HG03039 (cell line): Measurements from ENCODE around the gene VEZF1.

Experiments used
- ATAC-seq: cut with Tn5 transposase; IDR thresholded peaks from one replicate; pipeline ENCODE4 v1.9.1; 2021; ENCODE audit warnings: mild to moderate bottlenecking, moderate library complexity; ENCODE audit not compliant: unreplicated experiment

The VEZF1 gene

GRCh38 chr17:57999010-57999495 is 11.0 kb upstream of the VEZF1 start:
- ATAC-seq = no peak

- ATAC-seq = no peak
These were observed 9.2 kb upstream of the VEZF1 start for GRCh38 chr17:57997085-57997809.

- no peak for ATAC-seq
These were observed 7.3 kb upstream of the VEZF1 start for GRCh38 chr17:57995076-57995956.

- no peak for ATAC-seq
These were observed 6.4 kb upstream of the VEZF1 start for GRCh38 chr17:57994436-57994835.

- no peak for ATAC-seq
These were observed 5.7 kb upstream of the VEZF1 start for GRCh38 chr17:57993471-57994365.

GRCh38 chr17:57991537-57991936 is 3.5 kb upstream of the VEZF1 start:
- no peak for ATAC-seq

- no peak for ATAC-seq
These were observed 2.0 kb upstream of the VEZF1 start for GRCh38 chr17:57990037-57990436.

GRCh38 chr17:57988301-57989250 is 522 bp upstream of the VEZF1 start:
- ATAC-seq = peak; percentile 54

GRCh38 chr17:57986841-57987580 is 1.0 kb downstream of the VEZF1 start:
- peak; percentile 7 for ATAC-seq

GRCh38 chr17:57985675-57985974 is 2.4 kb downstream of the VEZF1 start:
- ATAC-seq = no peak

GRCh38 chr17:57984936-57985674 is 2.9 kb downstream of the VEZF1 start:
- ATAC-seq = no peak

GRCh38 chr17:57984261-57984890 is 3.7 kb downstream of the VEZF1 start:
- ATAC-seq = no peak

- no peak for ATAC-seq
These were observed 4.6 kb downstream of the VEZF1 start for GRCh38 chr17:57983446-57983845.

GRCh38 chr17:57982452-57983170 is 5.4 kb downstream of the VEZF1 start:
- ATAC-seq = no peak

GRCh38 chr17:57980522-57980921 is 7.5 kb downstream of the VEZF1 start:
- ATAC-seq = no peak

- ATAC-seq = no peak
These were observed 9.0 kb downstream of the VEZF1 start for GRCh38 chr17:57979076-57979475.

GRCh38 chr17:57976594-57976993 is 11.5 kb downstream of the VEZF1 start:
- ATAC-seq = no peak

- ATAC-seq = no peak
These were observed 13.0 kb downstream of the VEZF1 start for GRCh38 chr17:57975044-57975443.
